ENCODE data around the gene NAA10. TPM values are rescaled to one million over a fixed set of nuclear protein-coding genes. Genes with fewer than 3 reads are reported as not detected.

Gene NAA10
- total RNA-seq, 1 donor from 2014 or later: 168 TPM

DNA sequence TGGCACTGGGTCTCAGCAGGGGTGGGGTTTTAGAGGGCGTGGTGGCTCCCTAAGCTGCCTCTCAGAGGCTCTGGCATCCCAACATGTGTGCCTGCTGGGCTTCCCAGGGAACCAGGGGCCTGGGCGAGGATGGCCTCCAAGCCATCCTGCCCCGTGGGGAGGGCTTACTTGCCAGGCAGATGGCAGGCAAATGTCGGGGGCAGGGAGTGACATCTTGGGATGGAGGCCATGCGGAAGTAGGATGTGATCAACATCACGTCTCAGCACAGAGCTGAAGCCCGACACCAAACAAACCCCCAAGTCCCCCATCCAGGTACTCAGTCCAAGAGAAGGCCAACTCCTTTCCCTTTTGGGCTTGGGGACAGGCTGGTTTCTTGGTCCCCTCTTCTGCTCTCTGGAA, 53.6 kb downstream of the NAA10 start:
- Mint-ChIP-seq H3K4me3 (no peak overlapping the region), H3K4me1 (peaks cover 20% of the 10 kb centered on the region), H3K36me3 (ENCODE audit: low read depth) (no peaks in the 10 kb centered on the region), H3K27me3 (peaks cover 13% of the 10 kb centered on the region), H3K9me3 (no peaks in the 10 kb centered on the region), H3K27ac (no peak overlapping the region)
- DNase-seq: no peak
- intact Hi-C loops (cut with micrococcal nuclease): no loop called here

DNA sequence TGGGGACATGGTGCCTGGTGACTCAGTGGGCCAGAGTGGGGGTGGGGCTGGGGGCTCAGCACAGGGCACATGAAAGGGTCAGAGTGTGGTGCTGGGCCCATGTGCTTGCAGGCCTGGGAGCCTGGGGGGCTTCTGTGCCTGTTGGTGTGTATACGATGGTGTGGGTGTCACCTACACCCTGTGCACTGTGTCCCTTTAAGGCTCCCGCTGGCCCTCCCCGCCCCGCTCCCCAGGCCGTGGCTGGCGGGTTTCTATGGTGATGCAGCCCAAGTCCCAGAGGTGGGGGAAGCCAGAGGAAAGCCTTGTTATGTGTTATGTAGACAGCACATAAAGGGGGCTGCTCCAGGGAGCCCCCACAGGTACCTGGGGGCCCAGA, 54.4 kb downstream of the NAA10 start:
- Mint-ChIP-seq H3K4me1 (peaks cover 20% of the 10 kb centered on the region), H3K9me3 (no peaks in the 10 kb centered on the region), H3K36me3 (ENCODE audit: low read depth) (no peaks in the 10 kb centered on the region), H3K4me3 (no peak overlapping the region), H3K27ac (no peak overlapping the region), H3K27me3 (peaks cover 16% of the 10 kb centered on the region)
- intact Hi-C loops (cut with micrococcal nuclease): no loop called here
- DNase-seq: no peak

DNA sequence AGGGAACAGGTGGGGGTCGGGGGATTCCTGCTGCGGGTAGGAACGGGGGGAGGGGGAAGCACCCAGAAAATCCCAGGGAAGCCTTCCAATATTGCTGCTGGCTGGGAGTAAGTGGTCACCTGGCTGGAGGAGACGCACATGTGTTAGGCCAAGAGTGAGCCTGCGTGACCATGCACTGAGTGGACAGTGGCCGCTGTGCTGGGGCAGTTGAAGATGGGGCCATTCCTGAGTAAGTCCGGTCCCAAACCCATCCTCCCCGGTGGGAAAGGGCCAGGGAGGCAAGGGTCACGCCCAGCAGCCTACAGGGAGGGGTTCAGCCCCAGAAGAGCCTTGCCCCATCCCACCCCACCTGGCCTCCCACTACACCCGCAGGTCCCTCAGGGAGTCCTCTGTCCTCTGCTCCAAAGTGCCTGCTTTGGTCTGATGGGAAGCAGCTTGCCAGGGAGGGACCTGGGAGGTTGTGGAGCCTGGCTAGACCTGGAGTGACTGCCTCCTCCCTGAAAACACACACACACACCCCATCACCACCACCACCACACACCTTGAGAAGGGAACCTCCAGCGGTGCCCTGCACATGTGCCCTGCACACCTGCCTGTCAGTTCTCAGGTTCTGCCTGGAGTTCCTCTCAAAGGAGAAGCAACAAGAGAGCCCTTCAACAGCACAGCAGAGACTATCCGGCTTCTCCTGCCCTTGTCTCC, 54.9 kb downstream of the NAA10 start:
- H3K27me3 Mint-ChIP-seq: peaks cover 17% of the 10 kb centered on the region
- H3K4me1 Mint-ChIP-seq: peaks cover 20% of the 10 kb centered on the region
- no peak overlapping the region for H3K4me3 Mint-ChIP-seq

More for the DNA sequence above, 54.9 kb downstream of the NAA10 start:
- DNase-seq: no peak
- intact Hi-C loops (cut with micrococcal nuclease): loop anchor here (5.0 to 10.0 kb wide), 2 partner anchors 45 to 58 kb away; partner anchors contain the start of gene ARHGAP4
- Mint-ChIP-seq H3K27ac (no peak overlapping the region), H3K9me3 (no peaks in the 10 kb centered on the region), H3K36me3 (ENCODE audit: low read depth) (no peaks in the 10 kb centered on the region)

Other genes with a start within 250 kb of the NAA10 start
- gene SLC6A8, start 247.1 kb downstream of the NAA10 start, total RNA-seq: 3.5 TPM in 2 replicates
- gene BCAP31, start 210.7 kb downstream of the NAA10 start, total RNA-seq: 154 and 157 TPM in 2 replicates
- gene ABCD1, start 210.2 kb downstream of the NAA10 start, total RNA-seq: 6.6 and 7.7 TPM in 2 replicates
- 0.43 and 0.49 TPM in 2 replicates for gene PLXNB3, start 170.8 kb downstream of the NAA10 start, total RNA-seq
- not detected in 2 replicates for gene SRPK3, start 154.0 kb downstream of the NAA10 start, total RNA-seq
- 70.2 and 78.8 TPM in 2 replicates for gene IDH3G, start 140.7 kb downstream of the NAA10 start, total RNA-seq
- 265 and 277 TPM in 2 replicates for gene SSR4, start 140.4 kb downstream of the NAA10 start, total RNA-seq
- gene PDZD4, start 104.5 kb downstream of the NAA10 start, total RNA-seq: 0.26 and 0.58 TPM in 2 replicates
- gene L1CAM, start 48.9 kb downstream of the NAA10 start, total RNA-seq: 1.3 and 1.6 TPM in 2 replicates
- gene AVPR2, start 30.4 kb downstream of the NAA10 start, total RNA-seq: not detected in 2 replicates
- gene ARHGAP4, start 8.8 kb downstream of the NAA10 start, total RNA-seq: 135 and 137 TPM in 2 replicates
- 13.7 and 15.1 TPM in 2 replicates for gene RENBP, start 9.6 kb upstream of the NAA10 start, total RNA-seq
- 107 and 109 TPM in 2 replicates for gene HCFC1, start 36.8 kb upstream of the NAA10 start, total RNA-seq
- 2.4 and 3.8 TPM in 2 replicates for gene TMEM187, start 37.7 kb upstream of the NAA10 start, total RNA-seq
- 177 and 192 TPM in 2 replicates for gene IRAK1, start 84.9 kb upstream of the NAA10 start, total RNA-seq
- 55.1 and 58.8 TPM in 2 replicates for gene MECP2, start 162.7 kb upstream of the NAA10 start, total RNA-seq
- gene OPN1LW, start 209.2 kb upstream of the NAA10 start, total RNA-seq: not detected in 2 replicates
- gene OPN1MW, start 247.6 kb upstream of the NAA10 start, total RNA-seq: not detected in 2 replicates

Data from activated CD4-positive, alpha-beta T cell treated with anti-CD3 and anti-CD28 coated beads, Interleukin-2, amount 10 ng/mL, durations not matched to agents 24 days and 14 days (primary cell).